D721Med (cell line): Measurements from ENCODE around the gene C1R.

ENCODE experiments used
- DNase-seq: peaks from one replicate; pipeline ENCODE4 v3.0.0; 2011; ENCODE audit warnings: low spot score; ENCODE audit not compliant: insufficient read length
- FAIRE-seq: peaks from 2 replicates; lab custom pipeline; 2011; peaks lifted over from hg19 to GRCh38; lab: Jason Lieb, UNC
- CTCF ChIP-seq: IDR thresholded peaks from 2 replicates; pipeline ENCODE4 v1.5.1; 2012; ENCODE audit warnings: mild to moderate bottlenecking, control low read depth; ENCODE audit not compliant: insufficient read depth; ENCODE audit errors: missing control alignments

C1R gene

GRCh38 chr12:7079826-7080125, 12.5 kb downstream of the C1R start:
- no peak for TF ChIP-seq CTCF
- FAIRE-seq, result no peak

GRCh38 chr12:7078163-7078562, 14.1 kb downstream of the C1R start:
- FAIRE-seq (no peak), DNase-seq (no peak)
- TF ChIP-seq CTCF, result peak; percentile 19

More at GRCh38 chr12:7079826-7080125, 12.5 kb downstream of the C1R start:
- no peak for DNase-seq

- no peak for FAIRE-seq
- no peak for TF ChIP-seq CTCF
- no peak for DNase-seq
These were observed 15.8 kb downstream of the C1R start for GRCh38 chr12:7076493-7076892.

GRCh38 chr12:7075939-7076338, 16.3 kb downstream of the C1R start:
- DNase-seq (no peak), FAIRE-seq (no peak)

GRCh38 chr12:7075518-7075917, 16.7 kb downstream of the C1R start:
- FAIRE-seq, result no peak
- no peak for TF ChIP-seq CTCF
- DNase-seq, result no peak

More at GRCh38 chr12:7075939-7076338, 16.3 kb downstream of the C1R start:
- TF ChIP-seq CTCF, result no peak

GRCh38 chr12:7073946-7074345, 18.3 kb downstream of the C1R start:
- TF ChIP-seq CTCF, result no peak
- DNase-seq (no peak), FAIRE-seq (no peak)

GRCh38 chr12:7072554-7072953, 19.7 kb downstream of the C1R start:
- no peak for TF ChIP-seq CTCF
- FAIRE-seq (no peak), DNase-seq (no peak)
